Erythroblast (primary cell): ENCODE data around the gene AK5.

ENCODE experiments used
- GATA1 ChIP-seq: IDR thresholded peaks from 2 replicates; pipeline ENCODE4 v1.6.1; 2011; ENCODE audit warnings: low read depth, mild to moderate bottlenecking, control low read depth, low read length, moderate library complexity
- POLR2A ChIP-seq: IDR thresholded peaks from 2 replicates; pipeline ENCODE4 v1.6.1; 2011; ENCODE audit warnings: mild to moderate bottlenecking, low read length

- TF ChIP-seq GATA1, result no peak
- no peak for TF ChIP-seq POLR2A
These were observed 88.3 kb downstream of the AK5 start for GRCh38 chr1:77370161-77370560.
